ENCODE data around the gene NR2C2. TPM values are rescaled to one million over a fixed set of nuclear protein-coding genes. Genes with fewer than 3 reads are reported as not detected.

Gene NR2C2
- total RNA-seq, 1 donor from 2014 or later, result 22.5 TPM

DNA sequence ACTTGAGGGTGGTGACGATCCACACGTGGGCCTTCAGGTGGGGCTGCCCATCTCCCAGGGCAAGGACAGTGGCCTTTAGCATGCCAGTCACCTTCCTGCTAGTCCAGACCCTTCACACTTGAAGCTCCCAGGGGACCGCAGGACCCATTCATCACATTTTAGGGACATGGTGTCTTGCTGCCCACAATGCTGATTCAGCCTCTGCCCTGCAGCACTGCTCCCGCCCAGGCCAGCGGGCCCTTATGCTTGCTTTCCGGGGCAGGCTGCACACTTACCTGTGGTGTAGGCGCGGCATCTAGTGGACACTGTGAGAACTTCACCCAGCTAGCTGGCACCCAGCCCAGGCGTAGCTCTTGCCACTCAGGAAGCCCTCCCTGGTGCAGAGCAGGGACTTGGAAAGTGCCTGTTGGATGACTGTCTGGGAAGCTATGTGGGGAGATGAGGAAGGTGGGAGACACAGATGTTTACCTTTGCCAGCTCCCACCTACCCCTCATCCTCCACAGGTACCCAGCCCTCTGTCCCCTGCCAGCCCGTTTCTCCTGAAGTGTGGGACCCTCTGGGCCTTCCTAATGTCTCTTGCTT, 26.3 kb upstream of the NR2C2 start:
- DNase-seq (ENCODE audit: low read depth, low spot score), result peak; percentile 78

DNA sequence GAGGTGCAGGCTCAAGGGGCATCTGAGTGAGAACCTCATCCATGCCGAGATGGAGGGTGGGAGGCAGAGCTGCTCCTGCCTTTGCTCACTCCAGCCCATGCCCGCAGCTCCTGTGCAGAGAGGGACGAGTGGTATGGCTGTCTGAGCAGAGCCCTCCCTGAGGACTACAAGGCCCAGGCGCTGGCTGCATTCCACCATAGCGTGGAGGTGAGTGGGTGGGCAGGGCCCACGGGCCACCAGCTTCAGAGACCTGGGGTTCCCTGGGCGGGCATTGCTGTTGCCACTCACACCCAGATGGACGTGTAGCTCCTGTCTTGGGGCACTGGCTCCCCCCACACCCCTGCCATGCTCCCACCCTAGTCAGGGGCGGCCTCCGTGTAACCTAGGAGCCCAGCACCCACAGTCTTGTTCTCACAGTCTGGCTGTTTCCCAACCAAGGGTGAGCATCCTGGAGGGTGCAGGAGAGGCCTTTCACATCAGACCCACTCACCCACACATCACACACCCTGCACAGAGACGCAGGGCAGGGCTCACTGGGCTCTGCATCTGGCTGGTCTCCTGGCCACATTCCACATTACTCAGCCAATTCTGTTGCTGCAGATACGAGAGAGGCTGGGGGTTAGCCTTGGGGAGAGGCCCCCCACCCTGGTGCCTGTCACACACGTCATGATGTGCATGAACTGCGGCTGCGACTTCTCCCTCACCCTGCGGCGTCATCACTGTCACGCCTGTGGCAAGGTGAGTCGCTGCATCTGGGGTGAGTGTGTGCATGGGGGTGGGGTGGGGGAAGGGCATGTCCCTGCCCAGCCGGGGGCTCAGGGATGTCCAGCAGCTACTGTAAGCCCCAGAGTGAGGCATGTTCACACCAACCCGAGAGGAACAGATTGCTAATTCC, 25.3 kb upstream of the NR2C2 start:
- DNase-seq (ENCODE audit: low read depth, low spot score), result no peak

GRCh38 chr3:14922863-14923262, 24.5 kb upstream of the NR2C2 start:
- no peak for DNase-seq (ENCODE audit: low read depth, low spot score)

DNA sequence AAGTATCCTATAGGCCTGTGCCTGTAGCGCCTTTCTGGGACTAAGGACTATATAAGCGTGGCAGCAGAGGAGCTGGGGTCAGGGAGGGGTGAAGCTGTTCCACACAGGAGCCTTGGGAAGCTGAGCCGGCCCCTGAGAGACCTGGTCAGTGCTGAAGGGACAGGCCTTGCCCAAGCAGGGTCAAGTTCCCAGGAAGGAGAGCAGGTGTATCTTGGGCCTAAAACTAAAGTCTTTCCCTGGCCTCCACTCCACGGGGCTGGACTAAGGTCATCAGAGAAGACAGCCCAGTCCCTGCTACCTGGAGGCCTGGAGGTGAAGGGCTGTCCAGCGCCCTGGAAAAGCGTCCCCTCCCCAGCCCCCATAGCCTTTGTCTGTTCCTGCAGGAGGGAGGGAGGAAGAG, 23.9 kb upstream of the NR2C2 start:
- no peak for DNase-seq (ENCODE audit: low read depth, low spot score)

DNA sequence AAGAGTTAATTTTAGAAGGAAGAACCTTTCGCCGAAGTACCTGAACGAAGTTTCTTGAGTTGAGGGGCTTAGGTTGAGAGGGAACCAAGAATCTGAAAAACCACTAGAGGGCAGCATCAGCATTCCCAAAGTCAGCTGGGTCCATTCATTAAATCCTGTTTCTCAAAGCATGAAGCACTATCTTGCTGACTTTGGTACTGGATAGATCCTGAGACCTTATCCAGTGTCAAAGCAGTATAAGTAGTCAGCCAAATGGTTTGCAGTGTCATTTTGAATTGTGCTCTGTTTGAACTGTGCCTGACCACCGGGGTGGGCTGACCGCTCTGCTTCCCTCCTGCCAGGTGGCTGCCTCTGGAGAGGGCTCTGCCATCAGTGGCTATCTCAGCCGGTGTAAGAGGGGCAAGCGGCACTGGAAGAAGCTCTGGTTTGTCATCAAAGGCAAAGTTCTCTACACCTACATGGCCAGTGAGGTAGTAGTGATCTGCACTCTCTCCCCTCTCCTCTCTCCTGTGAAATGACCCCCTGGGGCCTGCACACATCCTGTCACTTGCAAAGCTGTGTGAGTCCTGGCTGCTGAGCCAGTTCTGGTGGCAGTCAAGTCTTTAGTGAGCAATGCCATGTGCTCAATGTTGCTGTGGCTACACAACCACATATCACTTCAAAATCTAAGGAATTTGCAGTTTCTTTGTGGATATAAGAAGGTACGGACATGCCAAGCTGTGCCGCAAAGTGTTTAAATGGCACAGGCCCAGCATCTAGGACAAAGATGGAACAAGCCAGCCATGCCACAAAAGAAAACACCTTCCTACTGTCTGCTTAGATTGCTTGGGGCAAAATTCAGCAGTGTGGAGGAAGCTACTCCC, 21.4 kb upstream of the NR2C2 start:
- DNase-seq (ENCODE audit: low read depth, low spot score), result no peak

DNA sequence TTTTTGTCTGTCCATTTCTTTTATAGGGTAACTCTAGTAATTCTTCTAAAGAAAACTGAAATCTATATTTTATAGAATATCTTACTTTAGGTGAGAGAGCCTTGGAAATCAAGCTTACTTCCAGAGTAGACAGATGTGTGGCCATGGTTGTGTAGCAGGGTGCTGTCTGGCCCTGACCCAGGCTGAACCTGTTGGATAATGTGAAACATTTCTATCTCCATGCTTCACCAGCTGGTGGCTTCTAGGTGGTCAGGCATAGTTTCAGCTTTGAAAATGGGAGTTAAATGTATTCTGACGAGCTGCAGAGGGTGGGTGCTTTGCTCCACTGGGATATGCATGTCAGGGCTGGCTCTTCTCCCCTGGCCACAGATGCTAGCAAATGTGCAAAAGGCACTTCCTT, 20.8 kb upstream of the NR2C2 start:
- DNase-seq (ENCODE audit: low read depth, low spot score), result no peak

DNA sequence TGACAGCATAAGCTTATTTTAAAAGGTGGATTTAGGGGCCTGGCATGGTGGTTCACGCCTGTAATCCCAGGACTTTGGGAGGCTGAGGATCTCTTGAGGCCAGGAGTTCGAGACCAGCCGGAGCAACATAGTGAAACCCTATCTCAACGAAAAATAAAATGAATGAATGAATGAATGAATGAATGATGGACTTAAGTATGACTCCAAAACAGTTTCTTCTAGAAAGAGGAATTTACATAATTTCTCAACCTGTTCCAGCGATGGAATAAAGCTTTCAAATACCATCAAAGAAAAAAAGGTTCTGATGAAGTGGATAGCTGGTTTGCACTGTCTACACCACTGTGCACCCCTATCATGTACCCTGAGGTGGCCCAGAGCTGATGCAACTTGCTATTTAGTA, 20.1 kb upstream of the NR2C2 start:
- no peak for DNase-seq (ENCODE audit: low read depth, low spot score)

DNA sequence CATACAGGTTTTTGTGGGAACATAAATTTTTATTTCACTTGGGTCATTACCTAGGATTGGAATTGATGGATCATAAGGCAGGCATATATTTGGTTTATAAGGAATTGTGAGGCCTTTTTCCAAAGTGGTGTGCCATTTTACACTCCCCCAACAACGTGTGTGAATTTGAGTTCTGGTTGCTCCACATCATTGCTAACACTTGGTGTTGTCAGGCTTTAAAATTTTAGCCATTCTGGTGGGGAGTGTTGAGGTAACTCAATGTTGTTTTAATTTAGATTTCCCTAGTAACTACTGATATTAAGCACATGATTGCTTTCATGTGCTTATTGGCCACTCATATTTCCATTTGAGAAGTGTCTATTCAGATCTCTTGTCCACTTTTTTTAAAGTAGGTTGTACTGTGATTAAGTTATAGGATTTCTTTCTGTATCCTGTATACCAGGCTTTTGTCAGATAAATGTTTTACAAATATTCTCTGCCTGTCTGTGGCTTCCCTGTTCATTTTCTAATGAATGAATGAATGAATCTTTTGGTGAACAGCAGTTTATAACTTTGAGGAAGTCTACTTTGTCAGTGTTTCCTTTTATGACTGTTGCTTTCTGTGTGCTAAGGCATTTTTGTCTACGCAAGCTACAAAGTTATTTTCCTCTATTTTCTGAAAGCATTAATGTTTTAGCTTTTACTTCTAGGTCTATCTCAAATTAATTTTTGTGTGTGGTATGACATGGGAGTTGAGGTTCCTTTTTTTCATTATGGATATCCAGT, 17.9 kb upstream of the NR2C2 start:
- DNase-seq (ENCODE audit: low read depth, low spot score), result no peak

DNA sequence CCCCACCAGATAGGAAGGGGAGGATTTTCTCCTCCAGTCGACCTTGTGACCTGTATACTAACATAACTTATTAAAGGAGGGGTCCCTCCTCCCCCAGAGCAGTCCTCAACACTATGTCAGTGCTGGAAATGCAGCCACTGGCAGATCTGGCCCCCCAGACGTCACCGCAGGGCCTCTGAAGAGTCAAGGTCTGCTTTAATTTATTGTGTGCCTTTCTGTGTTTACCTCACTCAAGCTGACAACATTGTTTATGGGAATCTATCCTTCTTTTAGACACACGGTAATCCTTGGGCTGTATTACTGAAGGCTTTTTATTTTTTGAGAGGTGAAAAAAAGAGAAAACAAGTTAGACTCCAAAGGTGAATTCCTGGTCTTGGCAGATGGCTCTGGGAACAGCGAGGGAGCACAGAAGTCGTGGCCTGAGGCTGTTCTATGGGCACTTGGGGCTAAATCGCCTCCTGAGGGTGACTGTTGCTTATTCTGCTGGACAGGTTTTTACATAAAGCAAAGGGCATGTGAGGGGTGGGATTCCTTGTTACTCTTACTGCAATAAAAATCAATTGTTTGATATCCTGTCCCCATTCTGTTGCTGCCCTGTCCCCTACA, 13.5 kb upstream of the NR2C2 start:
- no peak for DNase-seq (ENCODE audit: low read depth, low spot score)

DNA sequence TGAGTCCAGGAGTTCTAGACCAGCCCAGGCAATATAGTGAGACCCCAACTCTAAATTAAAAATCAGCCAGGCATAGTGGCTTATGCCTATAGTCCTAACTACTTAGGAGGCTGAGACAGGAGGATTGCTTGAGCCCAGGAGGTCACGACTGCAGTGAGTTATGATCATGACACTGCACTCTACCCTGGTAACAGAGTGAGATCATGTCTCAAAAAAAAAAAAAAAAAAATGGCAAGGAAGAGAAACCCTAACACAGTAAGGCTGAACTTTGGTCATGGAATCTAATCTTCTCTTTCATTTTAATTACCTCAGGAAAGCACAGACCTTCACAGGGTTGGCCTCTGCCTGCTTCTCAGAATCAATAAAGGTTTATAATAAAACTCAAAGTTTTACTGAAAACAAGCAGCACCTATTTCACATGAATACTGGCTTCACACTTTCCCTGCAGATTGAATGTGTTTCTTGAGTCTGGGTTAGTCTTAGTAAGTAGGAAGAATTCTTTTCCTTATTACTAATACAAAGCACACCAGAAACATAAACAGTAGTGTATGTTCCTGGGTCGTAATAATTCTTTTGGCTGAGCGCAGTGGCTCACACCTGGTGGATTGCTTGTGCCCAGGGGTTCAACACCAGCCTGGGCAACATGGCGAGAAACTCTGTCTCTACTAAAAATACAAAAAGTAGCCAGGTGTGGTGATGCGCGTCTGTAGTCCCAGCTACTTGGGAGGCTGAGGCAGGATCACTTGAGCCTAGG, 11.6 kb upstream of the NR2C2 start:
- DNase-seq (ENCODE audit: low read depth, low spot score), result no peak

- DNase-seq (ENCODE audit: low read depth, low spot score), result no peak
These were observed 8.4 kb upstream of the NR2C2 start for GRCh38 chr3:14938954-14939353.

- DNase-seq (ENCODE audit: low read depth, low spot score), result no peak
These were observed 5.5 kb upstream of the NR2C2 start for GRCh38 chr3:14941871-14942270.

DNA sequence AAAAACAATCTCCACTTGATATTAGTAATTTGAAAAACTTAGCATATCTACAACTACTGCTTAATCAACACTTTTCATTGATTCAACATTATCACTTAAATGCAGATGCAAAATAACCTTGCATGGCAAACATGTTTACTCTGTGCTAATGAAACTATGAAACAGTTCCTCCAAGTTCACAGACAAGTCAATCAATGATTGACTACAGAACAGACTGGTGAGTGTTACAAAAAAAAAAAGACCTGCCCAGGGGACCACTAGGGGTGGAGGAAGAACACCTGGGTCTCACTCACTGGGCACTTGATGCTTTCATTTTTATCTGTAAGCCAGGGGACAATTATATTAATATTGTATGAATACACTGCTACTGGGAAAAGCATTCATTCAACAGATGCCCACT, 4.3 kb upstream of the NR2C2 start:
- no peak for DNase-seq (ENCODE audit: low read depth, low spot score)

GRCh38 chr3:14946236-14946635, 1.1 kb upstream of the NR2C2 start:
- no peak for DNase-seq (ENCODE audit: low read depth, low spot score)

DNA sequence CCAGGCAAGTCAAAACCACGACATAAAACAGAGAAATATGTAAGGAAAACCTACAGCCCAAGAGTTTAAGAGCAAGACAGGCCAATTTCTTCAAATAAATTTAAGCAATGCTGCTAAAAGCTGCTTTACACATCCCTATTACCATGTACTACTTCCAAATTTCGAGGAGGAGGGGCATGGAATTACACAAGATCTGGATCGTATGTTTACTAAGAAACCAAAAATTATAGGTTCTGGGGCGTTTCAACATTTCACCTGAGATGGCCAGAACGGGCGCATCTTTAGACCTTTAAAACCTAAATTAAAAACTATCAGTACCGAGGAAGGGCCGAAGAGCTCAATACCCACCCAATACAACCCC, 664 bp upstream of the NR2C2 start:
- no peak for DNase-seq (ENCODE audit: low read depth, low spot score)

DNA sequence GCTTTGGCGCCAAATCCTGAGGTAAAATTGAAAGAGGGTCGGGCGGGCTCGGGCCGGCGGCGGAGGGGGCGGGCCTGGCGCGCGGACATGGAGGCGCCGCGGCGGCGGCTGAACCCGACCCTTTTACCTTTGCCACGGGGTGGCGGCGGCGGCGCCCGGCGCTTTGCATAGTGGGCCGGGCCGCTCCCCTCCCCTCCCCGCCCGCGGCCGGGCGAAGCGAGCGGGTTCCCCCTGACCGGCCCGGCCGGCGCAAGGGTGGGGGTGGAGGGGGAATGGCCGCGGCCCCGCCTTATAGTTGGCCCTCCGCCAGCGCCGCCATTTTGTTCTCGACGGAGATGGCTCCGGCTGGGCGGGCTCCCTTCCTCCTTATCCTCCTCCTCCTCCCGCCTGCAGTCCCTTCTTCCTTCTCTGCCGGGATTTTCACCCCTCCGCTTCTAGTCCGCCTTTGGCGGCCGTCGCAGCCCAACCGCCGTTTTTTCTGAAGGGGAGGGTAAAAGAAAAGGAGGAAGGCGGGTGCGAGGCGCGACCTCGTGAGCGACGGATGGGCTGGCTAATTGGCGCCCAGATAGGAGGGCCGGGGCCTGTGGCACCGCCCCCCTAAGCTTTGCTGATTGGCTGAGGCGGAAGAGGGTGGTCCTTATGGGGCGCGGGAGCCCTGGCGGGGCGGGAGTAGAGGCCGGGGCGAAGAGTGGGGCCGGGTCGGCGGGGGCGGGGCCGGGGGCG, 664 bp downstream of the NR2C2 start:
- peak; percentile 86 for DNase-seq (ENCODE audit: low read depth, low spot score)

- no peak for DNase-seq (ENCODE audit: low read depth, low spot score)
These were observed 1.2 kb downstream of the NR2C2 start for GRCh38 chr3:14948609-14949038.

- no peak for DNase-seq (ENCODE audit: low read depth, low spot score)
These were observed 1.7 kb downstream of the NR2C2 start for GRCh38 chr3:14949126-14949525.

DNA sequence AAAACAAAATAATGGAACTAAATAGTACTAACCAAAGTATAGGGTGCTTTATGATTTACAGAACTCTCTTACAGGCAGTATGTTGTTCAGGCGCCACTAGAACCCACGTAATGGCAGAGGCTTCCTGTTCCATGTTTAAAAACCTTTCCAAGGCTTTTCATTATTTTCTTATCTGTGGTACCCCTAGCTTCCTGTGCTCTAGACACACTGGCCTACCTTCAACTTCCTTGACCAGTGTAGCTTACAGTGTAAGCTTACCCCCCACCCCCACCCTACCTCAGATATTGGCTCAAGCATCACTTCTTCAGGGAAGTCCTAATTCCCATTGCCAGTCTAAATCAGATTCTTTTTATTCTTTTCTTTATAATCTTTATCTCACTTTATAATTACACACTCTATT, 2.9 kb downstream of the NR2C2 start:
- no peak for DNase-seq (ENCODE audit: low read depth, low spot score)

GRCh38 chr3:14957153-14957552, 9.8 kb downstream of the NR2C2 start:
- no peak for DNase-seq (ENCODE audit: low read depth, low spot score)
